Measurements from ENCODE around the gene ACSL1.

The ACSL1 gene

GRCh38 chr4:184810720-184811119 lies 15.0 kb downstream of the ACSL1 start:
- TF ChIP-seq GATA3 (IDR thresholded peaks at IDR 0.05; ENCODE audit: low read depth, low read length) (no peak), GATA2 (IDR thresholded peaks at IDR 0.05; ENCODE audit: low read depth, low read length) (no peak)

- TF ChIP-seq GATA2 (IDR thresholded peaks at IDR 0.05; ENCODE audit: low read depth, low read length) (no peak), GATA3 (IDR thresholded peaks at IDR 0.05; ENCODE audit: low read depth, low read length) (no peak)
Measured at GRCh38 chr4:184808713-184809050, 17.1 kb downstream of the ACSL1 start.

GRCh38 chr4:184807797-184808712 lies 17.7 kb downstream of the ACSL1 start:
- no peak for TF ChIP-seq GATA2 (IDR thresholded peaks at IDR 0.05; ENCODE audit: low read depth, low read length)

GRCh38 chr4:184807256-184807655 lies 18.5 kb downstream of the ACSL1 start:
- TF ChIP-seq GATA2 (IDR thresholded peaks at IDR 0.05; ENCODE audit: low read depth, low read length) = no peak
- TF ChIP-seq GATA3 (IDR thresholded peaks at IDR 0.05; ENCODE audit: low read depth, low read length) = no peak

GRCh38 chr4:184806711-184807110 lies 19.1 kb downstream of the ACSL1 start:
- TF ChIP-seq GATA2 (IDR thresholded peaks at IDR 0.05; ENCODE audit: low read depth, low read length) (no peak), GATA3 (IDR thresholded peaks at IDR 0.05; ENCODE audit: low read depth, low read length) (no peak)

- 0 out of 2 replicates have a peak, but pooled peaks have one; percentile 4 for TF ChIP-seq GATA2 (IDR thresholded peaks at IDR 0.05; ENCODE audit: low read depth, low read length)
- no peak for TF ChIP-seq GATA3 (IDR thresholded peaks at IDR 0.05; ENCODE audit: low read depth, low read length)
Measured at GRCh38 chr4:184806229-184806550, 19.6 kb downstream of the ACSL1 start.

- TF ChIP-seq GATA3 (IDR thresholded peaks at IDR 0.05; ENCODE audit: low read depth, low read length) (no peak), GATA2 (IDR thresholded peaks at IDR 0.05; ENCODE audit: low read depth, low read length) (0 out of 2 replicates have a peak, but pooled peaks have one; percentile 32)
Measured at GRCh38 chr4:184805462-184806228, 20.1 kb downstream of the ACSL1 start.

- TF ChIP-seq GATA2 (IDR thresholded peaks at IDR 0.05; ENCODE audit: low read depth, low read length) (no peak), GATA3 (IDR thresholded peaks at IDR 0.05; ENCODE audit: low read depth, low read length) (no peak)
Measured at GRCh38 chr4:184804621-184805020, 21.1 kb downstream of the ACSL1 start.

- no peak for TF ChIP-seq GATA2 (IDR thresholded peaks at IDR 0.05; ENCODE audit: low read depth, low read length)
- TF ChIP-seq GATA3 (IDR thresholded peaks at IDR 0.05; ENCODE audit: low read depth, low read length) = no peak
Measured at GRCh38 chr4:184803874-184804273, 21.9 kb downstream of the ACSL1 start.

GRCh38 chr4:184803133-184803532 lies 22.6 kb downstream of the ACSL1 start:
- no peak for TF ChIP-seq GATA3 (IDR thresholded peaks at IDR 0.05; ENCODE audit: low read depth, low read length)
- no peak for TF ChIP-seq GATA2 (IDR thresholded peaks at IDR 0.05; ENCODE audit: low read depth, low read length)

GRCh38 chr4:184802697-184803015 lies 23.1 kb downstream of the ACSL1 start:
- TF ChIP-seq GATA2 (IDR thresholded peaks at IDR 0.05; ENCODE audit: low read depth, low read length) (no peak), GATA3 (IDR thresholded peaks at IDR 0.05; ENCODE audit: low read depth, low read length) (no peak)

- TF ChIP-seq GATA2 (IDR thresholded peaks at IDR 0.05; ENCODE audit: low read depth, low read length) (no peak), GATA3 (IDR thresholded peaks at IDR 0.05; ENCODE audit: low read depth, low read length) (no peak)
Measured at GRCh38 chr4:184801781-184802696, 23.7 kb downstream of the ACSL1 start.

GRCh38 chr4:184798504-184798903 lies 27.3 kb downstream of the ACSL1 start:
- TF ChIP-seq GATA2 (IDR thresholded peaks at IDR 0.05; ENCODE audit: low read depth, low read length) (peak; percentile 76), GATA3 (IDR thresholded peaks at IDR 0.05; ENCODE audit: low read depth, low read length) (no peak)

- TF ChIP-seq GATA2 (IDR thresholded peaks at IDR 0.05; ENCODE audit: low read depth, low read length) (no peak), GATA3 (IDR thresholded peaks at IDR 0.05; ENCODE audit: low read depth, low read length) (no peak)
Measured at GRCh38 chr4:184796906-184797305, 28.9 kb downstream of the ACSL1 start.
